ENCODE results near the gene ADAMTSL3.

The ADAMTSL3 gene

DNA sequence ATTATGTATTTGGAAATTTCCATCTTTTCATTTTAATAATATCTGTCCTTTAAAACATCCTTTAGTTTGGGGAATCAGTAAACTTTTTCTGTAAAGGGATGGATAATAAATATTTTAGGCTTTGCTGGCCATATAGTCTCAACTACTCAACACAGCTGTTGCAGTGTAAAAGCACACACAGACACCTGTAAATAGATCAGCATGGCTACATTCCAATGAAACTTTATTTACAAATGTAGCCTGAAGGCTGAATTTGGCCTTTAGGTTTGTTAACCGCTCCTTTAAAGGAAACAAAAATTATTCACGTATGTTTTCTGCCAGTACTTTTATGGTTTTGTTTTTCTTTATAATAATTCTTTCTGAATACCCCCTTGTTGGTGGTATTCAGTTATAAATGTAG lies 184.8 kb downstream of the ADAMTSL3 start:
- no peak for DNase-seq

DNA sequence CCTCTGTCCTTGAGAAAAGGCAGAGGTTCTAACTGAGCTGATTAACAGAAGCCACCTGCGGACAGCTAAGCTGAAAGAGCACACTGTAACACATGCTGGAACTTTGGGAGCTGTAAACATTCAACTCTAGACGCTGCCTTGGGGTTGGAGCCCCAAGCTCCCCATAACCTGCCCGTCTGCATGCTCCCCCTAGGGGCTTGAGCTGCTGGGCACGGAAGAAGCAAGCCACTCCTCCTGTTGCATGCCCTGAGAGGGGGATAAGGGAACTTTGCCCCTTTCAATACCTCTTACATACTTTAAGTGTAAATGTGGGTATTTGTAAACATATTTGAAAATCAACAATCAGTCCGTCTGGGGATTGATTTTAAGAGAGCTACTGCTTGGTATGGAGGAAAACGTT lies 188.4 kb downstream of the ADAMTSL3 start:
- DNase-seq: no peak

DNA sequence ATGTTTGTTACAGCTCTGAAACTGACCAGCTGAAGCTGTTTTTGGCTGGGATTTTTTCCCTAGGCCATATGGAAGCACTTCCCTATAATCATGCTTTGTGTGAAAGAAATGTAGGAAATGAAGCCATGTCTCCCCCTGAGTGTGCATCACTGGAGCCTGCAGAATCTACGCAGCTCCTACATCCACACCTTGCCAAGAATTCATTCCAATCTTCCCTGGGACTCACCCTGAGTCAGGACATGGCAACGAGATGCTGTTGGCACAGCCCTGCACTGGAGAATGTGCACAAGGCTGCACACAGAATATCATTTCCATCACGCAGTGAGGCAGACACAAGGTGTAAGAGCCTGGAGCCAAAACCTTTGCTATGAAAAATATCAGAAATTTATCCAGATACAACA lies 189.5 kb downstream of the ADAMTSL3 start:
- DNase-seq: no peak

GRCh38 chr15:83844742-83845141 lies 190.8 kb downstream of the ADAMTSL3 start:
- DNase-seq: no peak

GRCh38 chr15:83845230-83845629 lies 191.3 kb downstream of the ADAMTSL3 start:
- no peak for DNase-seq

DNA sequence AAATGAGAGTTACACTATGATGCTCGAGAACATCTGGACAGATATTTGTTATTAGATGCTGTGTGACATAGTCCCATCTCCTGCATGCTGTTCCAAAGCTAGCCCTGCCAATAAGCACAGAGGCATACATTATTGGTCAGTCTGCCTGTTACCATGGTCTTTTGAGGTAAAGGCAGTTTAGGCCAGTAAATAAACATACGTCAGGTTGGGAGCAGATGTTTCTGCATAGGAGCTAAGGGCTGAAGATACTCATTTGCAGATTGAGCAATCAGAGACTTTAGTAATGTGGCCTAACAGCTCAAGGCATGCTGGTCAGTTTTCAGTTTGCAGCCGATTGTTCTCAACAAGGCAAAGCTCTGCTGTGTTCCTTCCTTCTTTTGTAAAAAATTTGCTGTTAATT lies 192.9 kb downstream of the ADAMTSL3 start:
- DNase-seq: no peak

GRCh38 chr15:83848315-83849050 lies 194.6 kb downstream of the ADAMTSL3 start:
- no peak for DNase-seq

DNA sequence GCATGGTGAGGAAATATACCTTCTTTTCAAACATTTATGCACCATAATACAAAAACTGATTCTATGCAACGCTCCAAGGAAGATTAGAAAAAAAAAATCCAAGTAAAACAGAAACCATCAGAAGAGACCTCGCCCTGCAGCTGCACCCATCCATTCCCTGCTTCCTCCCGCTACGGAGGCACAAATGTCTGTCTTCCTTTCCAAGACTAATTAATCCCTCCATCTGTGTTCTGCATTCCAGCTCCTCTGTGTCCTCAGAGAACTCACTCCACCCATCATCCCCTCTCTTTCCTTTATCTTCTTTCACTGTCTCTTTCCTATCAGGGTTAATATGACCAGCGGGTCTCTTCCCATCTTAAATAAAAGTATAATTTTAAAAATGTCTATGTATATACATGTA lies 196.1 kb downstream of the ADAMTSL3 start:
- no peak for DNase-seq

DNA sequence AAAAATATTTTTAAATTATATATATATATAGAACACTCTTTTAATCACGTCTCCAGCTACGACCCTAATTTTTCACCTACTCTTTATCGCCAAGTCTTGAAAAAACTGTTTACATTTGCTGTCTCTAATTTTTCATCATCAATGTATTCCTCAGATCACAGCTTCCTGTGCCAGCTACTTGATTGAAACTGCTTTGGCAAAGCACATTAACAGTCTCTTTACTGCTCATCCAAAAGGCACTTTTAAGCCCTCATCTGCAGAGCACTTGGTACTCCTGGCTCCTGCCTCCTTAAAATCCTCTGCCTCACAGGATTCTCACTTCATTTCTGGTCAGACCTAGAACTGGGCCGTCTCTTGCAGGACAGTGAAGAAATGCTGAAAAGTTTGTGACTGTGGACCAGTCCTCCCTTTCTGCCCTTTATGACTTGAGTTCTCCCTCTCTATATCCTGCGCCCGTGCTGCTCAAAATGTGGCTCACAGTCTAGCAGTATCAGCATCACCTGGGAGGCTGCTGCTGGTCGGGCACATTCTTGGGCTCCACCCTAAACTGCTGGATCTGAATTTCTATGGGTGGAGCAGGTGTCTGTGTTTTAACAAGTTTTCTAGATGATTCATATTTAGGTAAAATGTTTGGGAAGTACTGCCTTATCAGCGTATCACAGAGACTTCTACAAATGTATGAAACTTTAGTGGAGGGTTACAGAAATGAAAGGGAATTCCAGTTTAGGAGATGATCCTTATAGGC lies 196.8 kb downstream of the ADAMTSL3 start:
- DNase-seq: no peak

- DNase-seq: no peak
Measured at GRCh38 chr15:83853232-83853631, 199.3 kb downstream of the ADAMTSL3 start.

- no peak for DNase-seq
Measured at GRCh38 chr15:83854321-83854720, 200.4 kb downstream of the ADAMTSL3 start.

DNA sequence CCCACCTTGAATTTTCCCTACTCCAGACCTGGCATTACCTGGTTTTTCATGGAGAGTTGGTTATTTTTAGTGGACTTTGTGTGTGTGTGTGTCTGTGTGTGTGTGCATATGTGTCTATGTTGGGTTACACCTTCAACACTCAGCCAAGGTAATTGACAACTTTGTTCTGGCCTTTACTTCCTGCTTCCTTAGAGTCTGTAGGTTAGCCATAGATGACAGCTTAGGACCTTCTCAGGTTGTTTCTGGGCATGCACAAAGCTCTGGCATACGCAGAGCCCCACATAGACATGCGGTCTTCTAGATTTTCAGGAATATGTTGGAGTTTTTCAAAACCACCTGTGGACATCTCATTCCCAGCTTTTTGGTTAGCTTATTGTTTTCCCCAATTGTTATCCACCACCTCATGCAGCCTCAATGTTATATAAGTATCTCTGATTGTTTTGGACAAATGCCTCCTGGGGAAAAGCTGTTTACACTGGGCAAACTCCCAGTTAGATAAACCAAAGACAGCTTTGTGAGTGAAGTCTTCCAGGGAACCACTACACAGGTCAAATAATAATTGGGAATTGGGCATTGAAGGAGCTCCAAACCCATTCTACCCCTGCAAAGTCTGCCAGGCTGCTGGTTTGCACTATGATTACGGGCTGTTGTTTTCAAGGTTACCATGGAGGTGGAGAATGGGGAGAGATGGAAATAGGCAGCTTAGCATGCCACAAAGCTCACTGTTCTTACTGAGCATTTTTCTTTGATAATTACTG lies 201.2 kb downstream of the ADAMTSL3 start:
- DNase-seq: no peak

DNA sequence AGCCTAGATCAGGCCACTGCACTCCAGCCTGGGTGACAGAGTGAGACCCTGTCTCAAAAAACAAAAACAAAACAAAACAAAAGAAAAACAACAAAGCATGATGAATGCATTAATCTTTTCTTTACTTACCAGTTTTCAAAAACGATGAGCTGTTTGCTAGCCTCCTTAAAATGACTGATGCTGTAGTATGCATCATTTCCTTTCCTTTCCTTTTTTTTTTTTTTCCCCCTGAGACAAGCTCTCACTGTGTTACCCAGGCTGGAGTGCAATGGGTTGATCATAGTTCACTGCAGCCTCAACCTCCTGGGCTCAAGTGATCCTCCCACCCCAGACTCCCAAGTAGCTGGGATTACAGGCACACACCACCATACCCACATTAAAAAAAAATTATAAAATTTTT lies 202.0 kb downstream of the ADAMTSL3 start:
- no peak for DNase-seq

- no peak for DNase-seq
Measured at GRCh38 chr15:83858820-83859505, 205.0 kb downstream of the ADAMTSL3 start.

DNA sequence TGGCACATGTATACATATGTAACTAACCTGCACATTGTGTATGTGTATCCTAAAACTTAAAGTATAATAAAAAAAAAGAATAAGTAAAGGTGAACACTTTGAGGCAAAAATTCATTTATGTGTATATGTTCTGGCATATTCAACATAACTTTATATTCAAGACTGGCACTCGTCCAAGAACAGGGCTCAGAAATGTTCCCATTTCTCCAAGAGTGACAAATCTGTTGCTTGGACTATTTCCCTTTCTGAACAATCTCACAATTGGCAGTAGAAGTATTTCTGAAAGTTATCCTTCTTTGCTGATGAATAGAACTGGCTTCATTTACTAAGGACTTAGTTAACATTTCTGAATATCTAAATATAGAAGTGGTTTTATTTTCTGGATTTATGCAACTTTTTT lies 212.8 kb downstream of the ADAMTSL3 start:
- DNase-seq: no peak

DNA sequence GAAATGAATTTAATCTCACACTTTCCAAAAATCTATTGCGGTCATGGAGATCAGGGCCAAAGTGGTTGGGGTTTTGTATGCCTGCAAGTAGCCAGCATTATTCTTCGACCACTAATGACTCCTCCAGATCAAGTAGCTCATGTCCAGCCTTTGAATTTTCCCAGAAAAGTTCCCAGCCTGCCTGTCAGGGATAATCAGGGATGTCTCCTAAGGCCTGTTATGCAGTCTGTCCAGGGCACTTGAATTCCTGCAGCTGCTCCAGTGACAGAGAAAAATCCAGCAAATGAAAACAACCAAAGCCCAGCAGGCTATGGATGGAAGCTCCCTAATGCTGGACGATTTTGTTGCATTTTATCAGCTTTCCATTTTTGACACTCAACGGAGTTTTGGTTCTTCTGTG lies 215.4 kb downstream of the ADAMTSL3 start:
- no peak for DNase-seq

- no peak for DNase-seq
Measured at GRCh38 chr15:83871808-83872559, 218.1 kb downstream of the ADAMTSL3 start.

GRCh38 chr15:83873966-83874365 lies 220.0 kb downstream of the ADAMTSL3 start:
- no peak for DNase-seq

- no peak for DNase-seq
Measured at GRCh38 chr15:83880529-83880928, 226.6 kb downstream of the ADAMTSL3 start.

DNA sequence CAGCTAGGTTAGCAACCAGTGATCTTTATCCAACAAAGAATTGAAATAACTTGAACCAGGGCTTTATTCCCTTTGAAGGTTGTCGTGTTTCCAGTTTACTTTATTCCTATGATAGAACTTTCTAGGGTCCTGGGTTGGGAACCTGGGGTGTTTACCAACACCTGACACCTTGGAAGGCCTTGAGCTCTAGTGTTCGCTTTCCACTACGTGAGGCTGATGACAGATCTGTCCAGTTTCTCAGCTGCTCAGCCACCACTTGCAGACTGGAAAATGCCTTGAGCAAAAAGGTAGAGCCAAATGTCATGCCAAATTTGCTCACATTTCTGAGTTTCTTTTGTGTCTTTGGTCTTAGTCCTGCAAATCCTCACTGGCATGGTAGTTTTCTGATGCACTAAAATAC lies 227.2 kb downstream of the ADAMTSL3 start:
- no peak for DNase-seq

DNA sequence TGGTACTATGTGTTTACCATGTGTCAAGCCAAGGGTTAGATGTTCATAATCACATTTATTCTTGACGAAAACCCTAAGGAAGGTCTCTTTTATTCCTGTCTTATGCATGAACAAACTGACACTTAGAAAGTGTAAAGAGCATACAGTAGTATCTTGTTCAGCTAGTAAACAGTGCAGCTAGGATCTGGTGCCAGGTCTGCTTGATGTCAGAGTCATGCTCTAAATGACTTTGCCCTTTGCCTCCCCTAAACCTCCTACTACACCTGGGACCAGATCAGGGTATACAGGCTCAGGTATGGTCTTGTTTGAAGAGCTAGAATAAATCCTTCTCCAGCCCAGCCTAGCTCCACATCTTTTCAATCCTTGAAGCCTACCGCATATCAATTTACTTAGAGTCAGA lies 232.4 kb downstream of the ADAMTSL3 start:
- no peak for DNase-seq

- DNase-seq: no peak
Measured at GRCh38 chr15:83887404-83887803, 233.5 kb downstream of the ADAMTSL3 start.
